Measurements from ENCODE around the gene AKT1.
A peak's percentile ranks its signal among the peaks of the same experiment; 100 is the strongest.

AKT1 gene

DNA sequence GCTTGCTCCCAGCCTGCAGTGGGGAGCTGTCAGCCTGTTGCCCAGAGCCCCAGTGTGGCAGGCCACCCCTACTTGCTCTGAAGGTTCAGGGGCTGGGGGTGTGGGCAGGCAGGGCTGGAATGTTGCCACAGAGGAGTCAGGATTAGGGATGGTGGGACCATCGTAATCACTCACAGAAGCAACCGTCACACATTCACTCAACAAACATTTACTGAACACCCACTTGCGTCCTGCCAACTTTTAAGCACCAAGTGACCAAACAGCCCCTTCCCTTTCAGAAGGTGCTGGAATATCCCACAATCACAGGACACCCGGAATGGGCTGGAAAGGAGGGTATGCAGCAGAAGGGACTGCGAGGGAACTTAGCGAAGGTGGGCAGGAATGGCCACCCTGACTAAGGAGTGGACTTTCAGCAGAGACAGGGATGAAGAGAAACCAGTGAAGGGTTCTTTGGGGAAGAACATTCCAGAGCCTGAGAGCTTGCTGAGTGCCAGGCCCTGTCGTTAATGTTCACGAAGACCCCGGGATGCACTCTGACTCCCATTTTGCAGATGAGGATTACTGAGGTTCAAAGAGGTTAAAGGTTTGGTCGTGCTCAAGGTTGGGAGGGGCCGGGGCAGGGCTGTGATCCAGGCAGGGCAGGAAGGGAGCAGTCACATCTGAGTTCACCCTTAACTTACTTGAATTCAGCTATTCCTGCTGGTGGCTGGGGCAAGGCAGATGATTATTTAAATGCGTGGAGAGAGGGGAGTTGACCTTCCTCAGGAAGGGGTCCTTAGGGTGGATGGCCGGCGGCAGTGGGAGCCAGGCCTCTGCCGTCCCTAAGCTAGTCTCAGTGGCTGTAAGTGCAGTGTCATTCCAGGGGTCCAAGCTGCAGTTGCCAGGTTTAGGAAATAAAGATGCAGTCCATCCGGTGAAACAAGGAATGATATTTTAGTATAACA is 3.0 kb upstream of the AKT1 start:
- no peak for DNase-seq

DNA sequence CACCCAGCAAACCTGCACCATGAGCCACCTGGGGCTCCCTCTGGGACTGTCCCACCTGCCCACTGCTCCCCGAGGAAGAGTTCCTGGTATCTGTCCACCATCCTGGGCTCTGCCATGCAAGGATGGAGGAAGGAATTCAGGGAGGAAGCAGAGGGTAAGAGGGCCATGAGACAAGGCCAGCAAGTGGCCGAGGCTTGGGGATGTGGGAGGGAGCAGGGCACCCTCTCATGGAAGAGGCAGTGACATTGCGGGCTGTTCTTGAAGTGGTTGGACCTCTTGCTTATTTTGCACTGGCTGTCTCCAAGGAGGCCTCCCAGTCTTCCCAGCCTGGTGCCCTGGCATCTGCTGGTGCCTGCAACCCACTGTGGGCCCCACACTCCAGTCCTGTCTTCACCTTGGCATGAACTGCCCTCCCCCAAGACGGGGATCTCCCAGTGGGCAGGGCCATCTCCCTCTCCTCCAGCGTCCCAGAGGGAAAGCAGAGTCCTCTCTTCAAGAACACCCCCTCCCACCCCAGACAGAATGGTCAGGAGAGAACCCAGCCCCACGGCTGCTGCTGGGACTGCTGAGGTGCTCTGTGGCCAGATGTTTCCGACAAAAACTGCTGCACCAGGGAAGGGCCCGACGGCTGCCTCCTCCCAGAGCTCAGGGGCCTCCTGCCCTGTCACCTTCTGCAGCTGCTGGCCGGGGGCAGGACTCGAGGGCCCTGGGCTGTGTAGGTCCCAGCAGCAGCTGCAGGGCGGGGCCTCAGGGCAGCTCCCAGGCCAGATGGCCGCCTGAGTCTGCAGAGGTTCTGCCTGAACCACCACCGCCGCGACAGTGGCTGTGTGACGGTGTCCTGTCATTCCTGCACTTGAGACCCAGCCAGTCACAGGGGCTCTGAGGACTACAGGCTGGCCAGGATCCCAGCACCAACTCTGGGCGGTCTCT is 1.8 kb upstream of the AKT1 start:
- no peak for DNase-seq

DNA sequence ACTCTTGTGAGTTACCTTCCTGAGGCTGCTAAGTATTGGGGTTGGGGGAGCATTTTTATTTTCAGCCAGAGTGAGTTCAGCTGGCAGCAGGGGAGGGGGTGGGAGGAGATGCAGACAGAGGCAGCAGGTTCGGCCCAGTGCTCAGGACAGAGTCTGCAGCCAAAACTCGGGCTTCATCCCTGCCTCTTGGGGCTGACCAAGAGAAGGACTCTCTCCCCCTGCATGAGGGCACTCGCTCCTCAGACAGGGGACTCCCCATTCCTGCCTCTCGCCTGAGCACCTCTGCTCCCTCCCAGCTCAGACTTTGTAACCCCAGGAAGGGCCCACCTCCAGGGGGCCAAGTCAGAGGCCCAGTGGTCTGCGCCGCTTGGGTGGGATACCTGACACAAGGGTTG is 1.1 kb upstream of the AKT1 start:
- DNase-seq: no peak

DNA sequence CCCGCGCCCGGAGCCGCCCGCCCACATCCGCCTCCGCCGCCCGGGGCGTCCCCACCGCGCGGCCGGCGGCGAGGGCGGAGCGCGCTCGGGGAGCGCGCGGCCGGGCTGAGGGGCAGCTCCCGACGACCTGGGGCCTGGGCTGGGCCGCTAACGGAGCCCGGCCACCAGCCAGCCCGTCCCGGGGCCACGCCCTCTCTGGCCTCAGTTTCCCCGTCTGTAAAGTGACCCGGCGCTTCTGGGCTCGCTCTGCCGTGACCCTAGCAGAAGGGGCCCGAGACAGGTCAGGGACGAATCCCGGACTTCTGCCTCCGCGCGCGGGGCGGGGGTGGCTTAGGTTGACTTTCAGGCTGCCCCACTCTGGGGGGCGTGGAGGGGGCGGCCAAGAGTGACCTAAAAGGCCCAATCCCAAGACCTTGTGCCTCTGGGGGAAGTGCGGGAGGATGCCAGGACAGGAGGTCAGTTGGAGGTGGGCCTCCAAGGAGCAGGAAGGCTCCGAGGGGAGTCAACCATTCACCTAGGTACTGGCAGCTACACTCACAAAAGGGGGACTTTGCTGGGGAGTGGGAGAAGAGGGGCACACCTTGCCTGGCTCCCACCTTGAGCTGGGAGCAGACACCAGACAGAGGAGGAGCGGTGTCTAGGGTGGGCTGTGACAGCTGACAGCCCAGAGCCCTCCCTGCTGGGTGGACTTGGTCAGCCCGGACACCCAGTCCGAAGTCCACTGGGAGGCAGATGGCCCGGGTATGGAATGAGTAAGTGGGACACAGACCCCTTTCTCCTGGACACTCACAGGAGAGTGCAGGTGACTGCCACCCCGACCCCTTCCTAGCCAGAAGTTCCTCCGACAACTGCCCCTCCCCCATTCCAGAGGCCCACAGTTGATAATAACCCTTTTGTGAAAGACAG is 486 bp upstream of the AKT1 start:
- DNase-seq: peak; percentile 66

DNA sequence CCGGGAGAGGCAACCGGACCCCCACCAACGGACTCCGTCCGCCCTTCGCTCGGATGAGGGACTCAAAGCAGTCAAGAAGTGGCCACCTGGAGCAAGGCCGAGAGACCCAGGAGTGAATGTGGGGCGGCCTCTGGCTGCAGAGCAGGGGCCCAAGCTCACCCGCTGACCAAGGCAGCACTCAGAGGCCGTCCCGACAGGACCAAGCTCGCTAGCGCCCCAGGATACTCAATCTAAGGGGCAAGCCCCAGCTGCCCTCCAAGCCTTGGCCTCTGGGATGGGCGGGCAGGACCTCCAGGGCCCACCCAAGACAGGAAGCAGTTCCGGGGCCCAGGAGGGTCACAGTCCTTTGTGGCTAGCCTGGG is 936 bp downstream of the AKT1 start:
- no peak for DNase-seq

DNA sequence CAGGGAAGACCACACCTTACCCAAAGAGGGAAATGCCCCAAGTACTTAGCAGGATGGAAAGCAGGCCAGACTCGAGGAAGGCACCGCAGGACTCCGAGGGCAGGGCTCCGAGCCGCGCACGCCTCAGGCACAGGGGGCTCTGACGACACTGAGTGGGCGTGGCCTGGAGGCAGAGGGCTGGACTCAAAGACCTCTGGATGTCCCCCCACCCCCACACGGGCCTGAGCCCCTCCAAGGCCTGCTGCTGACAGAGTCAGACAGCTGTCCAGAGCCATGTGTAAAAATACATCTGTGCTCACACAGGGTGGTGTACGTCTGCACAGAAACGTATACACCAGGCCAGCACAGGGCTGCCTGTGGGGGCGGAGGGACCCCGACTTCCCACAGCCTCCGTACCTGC is 1.4 kb downstream of the AKT1 start:
- DNase-seq: peak; percentile 69

DNA sequence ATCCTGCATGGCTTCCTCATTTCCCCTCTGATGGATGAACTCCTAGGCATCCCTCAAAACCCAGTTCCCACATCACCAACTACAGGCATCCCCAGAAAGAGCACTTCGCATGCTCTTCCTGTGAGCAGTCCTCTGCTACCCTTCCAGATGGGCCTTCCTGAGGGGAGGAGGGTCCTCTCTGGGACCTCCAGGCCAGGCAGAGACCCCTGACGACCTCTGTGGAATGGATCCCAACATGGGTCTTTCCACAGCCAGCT is 1.9 kb downstream of the AKT1 start:
- DNase-seq: no peak

DNA sequence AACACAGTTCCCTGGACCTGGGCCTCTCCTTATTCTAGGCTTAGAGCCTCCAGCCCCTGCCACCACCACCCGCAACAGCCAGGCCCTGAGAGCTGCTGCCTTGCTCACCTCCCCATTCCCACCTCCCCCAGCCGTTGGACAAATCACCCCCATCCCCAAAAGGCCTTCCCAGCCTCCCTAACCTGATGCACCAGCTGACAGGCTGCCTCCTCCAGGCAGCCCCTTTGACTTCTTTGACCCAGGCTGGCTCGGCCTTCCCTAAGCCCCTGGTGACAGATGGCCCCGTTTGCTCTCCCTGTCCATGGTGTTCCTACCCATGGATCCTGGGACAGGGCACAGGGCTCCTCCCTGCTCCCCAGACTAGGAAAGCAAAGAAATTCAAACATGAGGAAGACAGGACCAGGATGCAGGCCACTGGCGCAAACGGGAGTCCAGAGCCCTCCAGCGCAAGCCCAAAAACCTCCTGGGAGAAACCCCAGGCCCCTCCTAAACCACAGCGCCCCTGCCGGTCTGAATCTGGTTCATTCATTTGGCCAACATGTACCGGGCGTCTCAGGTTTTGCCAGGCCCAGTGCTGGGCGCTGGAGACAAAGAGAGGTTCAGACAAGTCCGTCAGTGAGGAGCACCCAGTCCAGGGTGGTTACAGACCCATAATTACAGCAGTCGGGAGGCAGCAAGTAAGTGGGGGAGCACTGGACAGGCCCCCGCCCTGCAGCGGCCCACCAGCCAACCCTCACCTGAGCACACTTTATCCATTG is 2.4 kb downstream of the AKT1 start:
- DNase-seq: no peak

DNA sequence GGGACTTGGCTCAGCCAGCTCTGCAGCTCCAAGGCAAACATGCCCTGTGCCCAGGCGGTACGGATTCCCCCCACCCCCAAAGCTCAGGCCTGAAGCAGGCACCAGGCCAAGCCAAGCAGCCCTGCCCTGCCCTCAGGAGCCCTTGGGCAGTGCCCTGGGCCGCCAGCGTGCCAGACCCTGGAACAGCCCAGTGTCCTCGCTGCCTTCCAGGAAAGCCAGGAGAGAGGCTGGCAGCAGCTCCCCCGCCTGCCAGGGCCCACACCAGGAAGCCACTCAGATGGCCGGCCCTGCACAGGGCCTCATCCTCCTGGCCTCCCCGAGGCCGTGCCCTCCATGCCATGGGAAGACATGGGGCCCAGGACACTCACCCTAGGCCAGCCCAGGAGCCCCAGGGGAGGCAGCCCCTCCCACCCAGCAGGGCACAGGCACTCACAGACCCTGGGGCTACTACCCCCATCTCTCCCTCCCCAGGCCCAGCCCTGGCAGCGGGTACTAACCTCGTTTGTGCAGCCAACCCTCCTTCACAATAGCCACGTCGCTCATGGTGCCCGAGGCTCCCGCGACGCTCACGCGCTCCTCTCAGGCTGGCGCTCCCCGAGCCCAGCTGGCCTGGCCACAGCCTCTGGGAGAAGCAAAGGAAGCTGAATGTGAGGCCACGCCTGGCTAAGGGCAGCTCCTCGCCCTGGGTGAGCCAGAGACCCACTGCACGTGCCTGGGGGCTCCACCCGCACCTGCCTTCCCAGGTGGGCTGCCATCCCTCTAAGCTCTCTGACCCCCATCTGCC is 3.3 kb downstream of the AKT1 start:
- DNase-seq: no peak

DNA sequence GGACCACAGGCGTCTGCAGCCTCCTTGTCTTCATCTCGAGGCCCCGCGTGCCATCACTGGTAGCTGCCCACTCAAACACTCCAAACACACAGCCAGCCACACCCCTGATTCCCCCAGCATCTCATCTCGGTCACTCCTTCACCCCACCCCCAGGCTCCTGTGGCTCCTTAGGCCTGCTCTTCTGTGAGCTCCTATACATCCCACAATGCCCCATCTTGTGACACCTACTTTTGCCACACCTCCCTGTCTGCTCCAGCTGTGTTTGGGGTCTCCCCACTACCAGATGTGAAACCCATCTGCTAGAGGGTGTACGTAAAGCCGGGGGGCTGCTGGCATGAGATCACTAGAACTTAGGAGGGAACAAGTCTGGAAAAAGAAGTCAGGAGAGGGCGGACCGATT is 4.1 kb downstream of the AKT1 start:
- no peak for DNase-seq

DNA sequence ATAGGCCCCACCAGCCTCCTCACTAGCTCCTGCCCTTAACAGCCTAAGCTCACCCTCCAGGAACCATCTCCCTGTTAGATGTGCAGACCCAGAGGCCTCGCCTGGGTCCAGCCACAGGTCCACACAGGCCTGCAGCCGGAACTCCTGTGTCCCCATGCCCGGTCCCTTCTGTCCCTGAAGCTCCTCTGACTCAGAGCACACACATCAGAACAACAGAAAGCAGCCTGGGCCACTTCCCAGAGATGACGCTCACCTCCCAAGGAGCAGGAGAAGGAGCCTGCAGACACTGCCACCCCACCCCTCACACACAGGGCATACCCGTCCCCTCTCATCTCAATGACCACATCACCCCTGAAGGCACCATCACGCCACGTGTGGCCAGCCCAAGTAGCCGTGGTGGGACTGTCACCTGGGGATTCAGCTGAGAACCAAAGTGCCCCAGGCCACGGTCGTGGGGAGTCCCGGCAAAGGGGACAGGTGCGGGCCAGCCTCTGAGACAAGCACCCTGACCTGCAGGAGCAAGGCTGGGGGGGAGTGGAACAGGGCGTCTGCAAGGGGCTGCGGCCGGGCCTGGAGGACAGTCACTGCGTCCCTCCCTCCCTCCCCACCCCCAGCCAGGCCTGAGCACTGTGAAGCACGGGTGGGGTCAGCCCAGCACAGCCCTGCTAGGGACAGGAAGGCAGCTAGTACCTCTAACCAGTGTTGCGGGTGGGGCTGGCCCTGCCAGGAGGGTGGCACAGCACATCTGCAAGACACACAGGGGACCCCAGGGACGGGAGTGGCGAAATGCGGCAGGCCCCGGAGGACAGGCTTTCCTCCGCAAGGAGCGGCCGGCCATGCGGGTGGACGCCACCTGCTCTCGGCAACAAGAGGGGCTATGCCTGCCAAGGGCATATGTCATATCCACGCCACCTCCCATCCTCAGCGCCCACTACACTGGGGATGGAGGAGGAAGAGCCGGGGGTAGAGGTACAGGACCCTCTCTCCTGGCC is 5.5 kb downstream of the AKT1 start:
- no peak for DNase-seq

DNA sequence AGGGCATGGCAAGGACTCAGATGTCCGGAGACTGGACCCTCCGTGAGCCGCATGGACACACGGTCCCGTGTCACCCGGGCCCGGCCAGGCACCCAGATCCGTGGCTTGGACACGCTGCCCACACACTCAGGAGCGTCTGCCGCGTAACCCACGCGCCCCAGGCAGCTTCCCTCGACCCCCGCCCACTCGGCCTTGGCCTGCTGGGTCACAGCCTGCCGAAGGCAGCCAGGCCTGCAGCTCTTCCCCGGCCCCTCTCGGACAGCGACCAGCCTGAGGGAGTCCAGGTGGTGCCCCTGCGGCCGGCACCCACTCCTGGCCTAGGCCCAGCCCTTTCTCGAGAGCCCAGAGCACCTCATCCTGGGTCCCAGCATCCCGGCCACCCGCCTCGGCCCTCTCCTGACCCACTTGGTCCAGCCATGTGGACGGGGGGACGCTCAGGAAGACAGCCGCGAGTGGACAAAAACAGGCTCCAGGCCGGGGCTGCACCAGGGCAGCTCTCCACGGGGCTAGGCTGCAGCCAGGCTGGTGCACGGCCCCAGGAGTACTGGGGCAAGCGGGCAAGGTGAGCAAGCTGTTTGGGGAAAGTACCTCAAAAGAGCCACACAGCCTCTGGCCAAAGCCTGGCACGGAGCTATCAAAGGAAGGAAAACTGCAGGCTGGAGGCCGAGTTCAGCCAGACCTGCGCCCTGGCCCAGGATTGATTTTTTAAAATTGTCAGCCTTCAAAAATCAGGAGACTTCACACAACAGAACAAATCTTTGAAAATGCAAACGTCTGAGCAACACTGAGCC is 6.5 kb downstream of the AKT1 start:
- no peak for DNase-seq

DNA sequence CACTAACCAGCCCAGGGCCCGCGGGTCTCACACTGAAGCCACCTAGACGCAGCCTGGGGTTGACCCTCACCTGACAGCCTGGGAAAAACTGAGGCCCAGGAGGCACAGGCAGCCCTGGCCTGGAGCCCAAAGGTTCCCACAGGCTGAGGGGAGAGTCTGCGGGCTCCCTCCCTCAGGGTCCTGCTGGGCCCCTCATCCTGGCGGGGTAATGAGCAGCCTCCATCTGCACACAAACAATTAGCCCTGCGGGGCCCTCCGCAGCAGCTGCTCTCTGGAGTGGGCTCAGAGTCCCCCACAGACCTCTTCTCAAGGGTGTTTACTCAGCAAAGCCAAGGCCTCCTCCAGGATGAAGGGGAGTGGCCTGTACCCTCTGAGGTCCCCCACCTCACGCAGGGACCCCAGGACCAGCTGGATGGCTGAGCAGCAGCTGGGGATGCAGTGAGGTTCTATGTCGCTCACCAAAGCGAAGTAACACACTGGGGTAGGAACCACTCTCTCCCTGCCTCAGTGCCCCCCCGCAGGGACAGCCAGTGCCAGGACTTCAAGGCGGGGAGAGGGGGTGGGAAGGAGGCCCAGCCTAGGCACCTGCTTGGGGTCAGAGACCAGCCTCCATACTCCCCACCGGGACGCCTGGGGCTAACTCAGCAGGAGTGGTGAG is 7.3 kb downstream of the AKT1 start:
- DNase-seq: no peak

DNA sequence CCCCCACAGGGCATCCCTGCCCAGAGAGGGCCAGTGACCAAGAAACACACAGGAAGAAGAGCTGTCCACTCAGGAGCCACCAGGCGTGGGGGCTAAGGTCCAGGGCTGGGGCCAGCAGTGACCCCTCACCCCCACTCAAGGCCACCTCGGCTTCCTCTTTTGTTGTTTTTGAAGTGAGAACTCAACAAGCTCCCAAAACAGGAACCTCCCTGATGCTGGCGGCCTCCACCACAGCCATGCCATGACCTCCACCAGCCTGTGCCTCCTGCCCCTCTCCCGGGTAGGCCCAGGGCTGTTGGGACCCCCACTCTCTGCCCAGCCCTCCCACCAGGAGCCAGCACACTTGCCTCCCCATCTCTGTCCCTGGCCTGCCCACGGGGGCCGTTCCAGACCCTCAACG is 7.8 kb downstream of the AKT1 start:
- no peak for DNase-seq

DNA sequence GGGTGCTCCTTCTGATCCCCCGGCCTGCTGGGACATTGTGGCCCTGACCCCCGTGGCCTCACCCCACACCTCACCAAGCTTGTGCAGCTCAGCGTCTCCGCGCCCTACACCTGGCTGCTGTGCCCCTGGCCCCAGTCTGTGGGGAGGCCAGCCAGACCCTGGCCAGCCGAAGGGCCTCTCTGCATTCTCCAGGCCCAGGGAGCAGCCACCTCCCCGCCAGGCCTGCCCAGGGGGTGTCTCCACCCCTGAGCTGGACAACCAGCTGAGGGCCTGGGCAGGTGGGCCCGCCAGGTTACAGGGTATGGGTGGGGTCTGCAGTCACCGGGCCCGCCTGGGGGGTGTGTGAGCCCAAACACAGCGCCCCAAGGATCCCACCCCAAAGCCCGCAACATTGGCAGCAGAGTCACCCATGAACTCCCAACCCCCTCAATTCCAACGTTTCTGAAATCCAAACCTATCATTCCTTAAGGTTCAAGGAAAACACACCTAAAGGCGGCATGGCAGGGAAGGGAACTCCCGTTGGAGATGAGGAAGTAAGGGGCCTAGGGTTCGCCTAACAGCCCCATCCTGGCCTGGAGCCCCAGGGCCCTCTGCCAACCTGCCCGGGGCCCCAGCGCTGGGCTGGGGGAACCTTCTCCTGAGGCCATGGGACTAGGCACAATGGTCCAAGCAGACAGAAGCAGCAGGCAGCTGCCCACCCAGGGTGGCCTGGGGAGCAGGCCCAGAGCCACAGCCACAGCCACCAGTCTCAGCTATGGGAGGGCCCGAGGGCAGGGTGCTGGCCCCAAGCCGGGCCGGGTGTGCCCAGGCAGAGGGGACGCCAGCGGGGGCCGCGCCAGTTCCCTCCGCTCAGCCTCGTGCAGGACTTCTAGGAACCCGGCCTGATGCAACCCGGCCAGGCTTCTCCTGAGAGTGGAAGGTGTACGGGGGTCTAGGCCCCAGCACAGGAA is 8.5 kb downstream of the AKT1 start:
- DNase-seq: no peak

DNA sequence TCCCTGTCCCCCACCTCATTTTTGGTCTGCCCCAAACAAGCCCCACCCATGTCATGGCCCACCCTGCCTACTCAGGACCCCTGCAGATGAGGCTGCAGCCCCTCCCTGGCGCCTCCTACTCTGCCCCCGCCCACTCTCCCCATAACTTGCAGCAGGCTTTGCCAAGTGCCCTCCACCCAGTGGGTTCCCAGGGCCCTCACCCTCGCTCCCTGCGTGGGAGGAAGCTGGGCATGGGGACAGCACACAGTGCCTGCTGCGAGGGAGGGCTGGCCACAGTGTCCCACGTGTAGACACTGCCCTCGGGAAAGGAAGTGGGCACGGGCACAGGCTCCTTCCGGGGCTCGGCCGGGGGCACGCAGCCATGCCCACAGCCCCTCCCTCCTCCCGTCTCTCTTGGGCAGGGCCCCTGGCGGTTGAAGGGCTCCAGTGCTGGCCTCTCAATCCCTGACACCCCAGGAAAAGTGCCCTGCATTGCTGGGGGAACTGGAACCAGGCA is 9.4 kb downstream of the AKT1 start:
- no peak for DNase-seq

DNA sequence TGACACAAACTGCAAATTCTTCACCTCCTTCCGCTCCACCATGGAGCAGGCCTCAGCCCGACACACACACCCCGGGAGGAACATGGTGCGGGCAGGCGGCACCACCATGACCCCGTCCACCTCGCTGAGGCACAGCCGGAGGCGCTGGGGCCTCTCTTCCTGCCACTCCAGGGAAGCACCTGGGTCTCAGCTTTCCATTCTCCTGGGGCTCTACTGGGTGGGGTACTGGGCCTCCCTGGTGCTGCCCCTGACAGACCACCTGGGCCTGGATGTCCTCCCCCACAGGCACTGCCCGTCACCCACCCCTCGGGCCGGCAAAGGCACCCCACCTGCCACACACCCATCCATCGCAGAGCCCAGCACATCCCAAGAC is 9.9 kb downstream of the AKT1 start:
- no peak for DNase-seq
